GM12865 (cell line): Measurements from ENCODE around the gene BBS9.
"Not testable (repeated sequence)": the region's sequence is repeated elsewhere in the genome, so short reads cannot be mapped to it uniquely, and the experiment has no call there.

ENCODE experiments used
- DNase-seq: peaks from one replicate; pipeline ENCODE4 v3.0.0; 2010; ENCODE audit warnings: low read depth
- H3K4me3 ChIP-seq: 2 replicates; pipeline ENCODE4 v1.5.1; 2011; ENCODE audit warnings: mild to moderate bottlenecking, low read depth, low read length, control low read depth
- CTCF ChIP-seq: IDR thresholded peaks from 2 replicates; pipeline ENCODE4 v1.5.1; 2011; ENCODE audit warnings: low read length, control low read depth, low read depth, inconsistent platforms; ENCODE audit not compliant: insufficient read depth; ENCODE audit errors: missing control alignments

BBS9 gene

GRCh38 chr7:33286501-33286900 is 157.1 kb downstream of the BBS9 start:
- H3K4me3 ChIP-seq: no peak overlapping the region
- no peak for DNase-seq
- no peak for TF ChIP-seq CTCF

GRCh38 chr7:33287738-33288137 is 158.4 kb downstream of the BBS9 start:
- no peak for DNase-seq
- H3K4me3 ChIP-seq: no peak overlapping the region
- TF ChIP-seq CTCF: no peak

GRCh38 chr7:33298848-33299247 is 169.5 kb downstream of the BBS9 start:
- no peak for TF ChIP-seq CTCF
- DNase-seq: no peak
- no peak overlapping the region for H3K4me3 ChIP-seq

GRCh38 chr7:33299425-33299824 is 170.1 kb downstream of the BBS9 start:
- TF ChIP-seq CTCF: no peak
- H3K4me3 ChIP-seq: no peak overlapping the region
- no peak for DNase-seq

- no peak overlapping the region for H3K4me3 ChIP-seq
- DNase-seq: no peak
- TF ChIP-seq CTCF: no peak
These were observed 170.8 kb downstream of the BBS9 start for GRCh38 chr7:33300131-33300530.

- no peak for DNase-seq
- TF ChIP-seq CTCF: no peak
- no peak overlapping the region for H3K4me3 ChIP-seq
These were observed 171.4 kb downstream of the BBS9 start for GRCh38 chr7:33300742-33301141.

- not testable (repeated sequence) for DNase-seq, H3K4me3 ChIP-seq
These were observed 174.7 kb downstream of the BBS9 start for GRCh38 chr7:33303978-33304557.
